Measurements from ENCODE around the gene MTREX. TPM values are rescaled to one million over a fixed set of nuclear protein-coding genes. Genes with fewer than 3 reads are reported as not detected.

Gene MTREX
- total and polyA plus RNA-seq, 2 of the 8 experiments (the other 6 are each of a cell fraction or from before 2014, with no cell fraction given): 16.0 to 130 TPM

- no peak for TF ChIP-seq RBBP5 (IDR thresholded peaks at IDR 0.05; ENCODE audit: borderline replicate concordance, low read depth, low read length)
- TF ChIP-seq SP4 (IDR thresholded peaks at IDR 0.05; ENCODE audit: low read length): no peak
- no peak for TF ChIP-seq GABPA (IDR thresholded peaks at IDR 0.05; ENCODE audit: borderline replicate concordance, insufficient read depth, low read length)
- TF ChIP-seq NANOG (IDR thresholded peaks at IDR 0.05; ENCODE audit: insufficient read depth, low read depth, low read length, poor library complexity, severe bottlenecking): no peak
- TF ChIP-seq TAF7 (optimal IDR thresholded peaks at IDR 0.05; ENCODE audit: borderline replicate concordance, low read depth, low read length): no peak
These were observed 83.9 kb downstream of the MTREX start (continued) for GRCh38 chr5:55391707-55392106.
